IPS-18c (cell line): ENCODE measurements around the gene BCL6B.

ENCODE experiments used
- H3K4me3 ChIP-seq: 2 replicates; pipeline ENCODE4 v1.7.0; 2013; ENCODE audit warnings: low read depth, mild to moderate bottlenecking, low read length, moderate library complexity; ENCODE audit not compliant: insufficient read depth
- H3K9me3 ChIP-seq: one replicate; pipeline ENCODE4 v1.6.1; 2013; ENCODE audit warnings: mild to moderate bottlenecking, low read length, moderate library complexity; ENCODE audit not compliant: control insufficient read depth, insufficient read depth

The BCL6B gene

DNA sequence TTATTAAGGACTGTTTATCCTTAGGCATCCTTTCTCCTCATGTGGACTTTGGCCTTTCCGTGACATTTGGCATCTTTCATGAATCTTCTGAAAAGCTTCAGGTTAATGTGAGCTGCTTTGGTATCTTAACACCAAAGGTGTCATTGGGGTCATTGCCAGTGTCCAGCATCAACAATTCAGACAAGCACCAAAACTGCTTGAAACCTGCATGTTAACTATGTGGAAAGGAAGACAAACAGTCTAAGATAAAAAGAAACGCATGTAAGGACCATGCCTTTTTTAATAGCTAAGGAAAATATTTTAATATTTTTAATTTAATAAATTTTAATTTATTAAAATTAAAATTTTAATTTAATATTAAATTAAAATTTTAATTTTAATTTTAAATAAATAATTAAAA lies 19.1 kb upstream of the BCL6B start:
- no peak overlapping the region for H3K4me3 ChIP-seq
- peaks cover 2% of the 10 kb centered on the region for H3K9me3 ChIP-seq

GRCh38 chr17:7004398-7005253 lies 18.2 kb upstream of the BCL6B start:
- Histone ChIP-seq H3K4me3 (no peak overlapping the region), H3K9me3 (peaks cover 2% of the 10 kb centered on the region)

DNA sequence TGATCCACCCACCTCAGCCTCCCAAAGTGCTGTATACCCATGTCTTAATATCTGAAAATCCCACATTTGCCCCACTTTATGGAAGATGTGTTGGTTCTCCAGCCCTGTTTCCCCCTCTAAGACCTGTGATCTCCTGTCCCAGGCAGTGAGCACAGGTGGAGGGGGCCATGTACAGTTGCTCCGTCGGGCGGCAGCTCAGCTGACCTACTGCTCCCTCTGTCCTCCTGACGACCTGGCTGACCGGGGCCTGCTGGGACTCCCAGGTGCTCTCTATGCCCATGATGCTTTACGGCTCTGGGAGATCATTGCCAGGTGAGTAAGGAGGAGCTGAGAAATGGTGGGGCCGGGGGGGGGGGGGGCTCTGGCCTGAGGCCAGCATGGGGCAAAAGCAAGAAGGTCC lies 17.1 kb upstream of the BCL6B start:
- H3K9me3 ChIP-seq, result peaks cover 2% of the 10 kb centered on the region
- H3K4me3 ChIP-seq, result no peak overlapping the region

DNA sequence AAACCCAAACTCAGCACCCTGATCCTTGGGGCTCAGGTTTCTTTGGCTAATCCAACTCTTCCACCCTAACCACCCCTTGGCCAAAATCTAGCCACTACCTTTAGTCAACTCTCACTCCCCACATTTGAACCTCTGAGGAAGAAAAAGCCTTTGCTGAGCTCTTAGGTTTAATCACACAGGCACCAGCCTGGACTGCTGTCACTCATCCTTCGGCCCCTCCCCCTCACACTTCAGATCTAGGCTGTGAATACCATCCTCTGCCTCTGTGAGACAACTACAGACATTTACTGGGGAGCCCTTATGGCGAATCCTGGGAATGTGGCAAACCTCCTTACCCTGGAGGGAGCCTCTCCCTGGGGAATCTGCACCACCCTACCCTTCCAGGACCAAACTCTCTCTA lies 15.7 kb upstream of the BCL6B start:
- Histone ChIP-seq H3K4me3 (no peak overlapping the region), H3K9me3 (peaks cover 1% of the 10 kb centered on the region)

DNA sequence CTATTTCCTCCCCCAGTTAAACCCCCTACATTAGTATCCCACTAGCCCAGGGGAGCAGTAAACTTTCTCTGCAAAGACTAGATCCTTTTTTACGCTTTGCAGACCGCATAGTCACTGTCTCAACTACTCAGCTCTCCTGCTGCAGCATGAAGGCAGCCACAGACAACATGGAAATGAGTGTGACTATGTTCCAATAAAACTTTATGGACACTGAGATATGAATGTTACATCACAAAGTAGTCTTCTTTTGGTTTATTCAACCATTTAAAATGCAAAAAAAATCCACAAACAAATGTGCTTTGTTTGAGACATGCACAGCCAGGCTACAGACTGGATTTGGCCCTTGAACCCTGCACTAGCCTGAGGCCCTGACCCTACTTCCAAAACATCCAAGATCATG lies 12.3 kb upstream of the BCL6B start:
- no peaks in the 10 kb centered on the region for H3K9me3 ChIP-seq
- H3K4me3 ChIP-seq, result no peak overlapping the region

- H3K4me3 ChIP-seq, result peak overlapping the region; percentile 79
- no peaks in the 10 kb centered on the region for H3K9me3 ChIP-seq
Measured at GRCh38 chr17:7011415-7011814, 11.4 kb upstream of the BCL6B start.

DNA sequence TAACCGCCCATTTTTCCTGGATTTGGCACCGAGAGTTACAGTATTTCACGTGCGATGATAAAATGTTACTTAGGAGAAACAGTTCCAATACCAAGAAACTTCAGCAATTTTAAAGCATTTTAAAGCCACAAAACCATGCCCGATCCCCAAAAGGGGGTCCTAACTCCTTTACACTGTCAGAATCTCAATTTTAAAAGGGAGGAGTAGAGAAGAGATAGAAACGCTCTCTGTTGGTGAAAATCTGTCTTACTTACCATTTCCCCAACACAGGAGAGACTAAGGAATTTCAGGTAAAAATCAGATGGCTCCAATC lies 11.0 kb upstream of the BCL6B start:
- H3K9me3 ChIP-seq, result no peaks in the 10 kb centered on the region
- H3K4me3 ChIP-seq, result peak overlapping the region; percentile 79

DNA sequence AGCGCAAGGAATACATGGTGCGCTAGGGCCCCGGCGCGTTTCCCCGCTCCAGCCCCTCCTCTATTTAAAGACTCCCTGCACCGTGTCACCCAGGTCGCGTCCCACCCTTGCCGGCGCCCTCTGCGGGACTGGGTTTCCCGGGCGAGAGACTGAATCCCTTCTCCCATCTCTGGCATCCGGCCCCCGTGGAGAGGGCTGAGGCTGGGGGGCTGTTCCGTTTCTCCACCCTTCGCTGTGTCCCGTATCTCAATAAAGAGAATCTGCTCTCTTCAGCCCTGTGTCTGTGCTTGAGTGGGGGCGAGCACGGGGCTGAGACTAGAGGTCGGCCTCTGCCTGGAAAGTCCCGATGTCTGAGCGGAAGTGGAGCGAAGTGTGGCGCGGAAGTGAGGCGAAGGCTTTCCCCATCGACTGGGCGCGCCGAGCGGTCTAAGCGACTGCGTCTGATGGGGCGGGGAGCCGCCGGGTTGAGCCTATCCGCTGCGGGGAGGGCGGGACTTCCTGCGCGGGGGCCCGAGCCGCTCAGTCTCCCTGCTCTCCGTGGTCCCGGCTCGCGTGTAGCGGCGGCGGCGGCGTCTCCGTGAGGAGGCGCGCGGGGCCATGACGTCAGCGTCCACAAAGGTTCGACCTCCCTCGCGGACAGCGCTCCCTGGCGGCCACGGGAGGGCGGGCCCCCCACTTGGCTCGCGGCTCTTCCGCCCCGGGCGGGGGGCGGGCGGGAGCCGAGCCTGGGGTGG lies 8.4 kb upstream of the BCL6B start:
- Histone ChIP-seq H3K9me3 (no peaks in the 10 kb centered on the region), H3K4me3 (peak overlapping the region; percentile 79)

GRCh38 chr17:7014995-7015958 lies 7.6 kb upstream of the BCL6B start:
- H3K4me3 ChIP-seq, result peak overlapping the region; percentile 79
- H3K9me3 ChIP-seq, result no peaks in the 10 kb centered on the region

- H3K9me3 ChIP-seq, result no peaks in the 10 kb centered on the region
- no peak overlapping the region for H3K4me3 ChIP-seq
Measured at GRCh38 chr17:7016418-7016817, 6.4 kb upstream of the BCL6B start.

DNA sequence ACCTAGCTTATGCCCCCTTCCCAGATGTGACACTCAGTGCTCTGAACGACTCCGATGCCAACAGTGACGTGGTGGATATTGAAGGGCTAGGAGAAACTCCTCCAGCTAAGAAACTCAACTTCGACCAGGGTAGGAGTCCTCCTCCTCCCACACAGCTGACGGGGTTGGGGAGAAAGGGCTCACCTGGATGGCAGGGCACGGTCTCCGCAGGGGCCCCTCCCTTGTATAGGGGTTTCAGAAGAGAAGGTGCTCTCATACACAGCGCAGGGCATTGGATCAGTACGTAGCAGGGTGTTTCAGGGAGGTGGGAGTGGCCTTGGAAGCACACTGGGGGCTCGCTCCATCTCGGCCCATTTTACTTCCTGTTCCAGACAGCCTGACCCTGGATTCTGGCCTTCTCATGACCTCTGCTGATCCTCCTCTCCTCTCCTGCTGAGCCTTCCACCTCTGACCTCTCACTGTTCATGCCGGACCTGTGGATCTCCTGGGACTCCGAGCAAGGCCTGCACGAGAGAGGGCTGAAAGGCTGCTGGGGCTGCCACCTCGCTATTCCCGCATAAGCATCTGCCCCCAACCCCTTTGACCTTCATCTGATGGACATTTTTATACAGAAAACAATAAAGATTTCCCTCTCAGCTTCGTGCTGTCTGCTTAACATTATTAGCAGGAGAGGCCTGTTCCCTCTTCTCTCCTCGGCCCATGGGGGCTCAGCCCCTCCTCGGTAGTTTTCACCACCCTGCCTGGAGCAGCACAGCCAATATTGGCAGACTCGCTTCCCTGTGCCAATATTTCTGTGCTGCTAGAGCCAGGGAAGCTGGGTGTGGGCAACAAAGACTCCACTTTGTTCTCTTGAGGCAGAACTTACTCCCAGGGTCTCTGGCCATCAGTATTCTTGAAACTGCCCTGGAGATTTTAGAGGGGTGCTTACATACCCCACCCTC lies 5.7 kb upstream of the BCL6B start:
- Histone ChIP-seq H3K9me3 (no peaks in the 10 kb centered on the region), H3K4me3 (no peak overlapping the region)

- no peak overlapping the region for H3K4me3 ChIP-seq
- no peaks in the 10 kb centered on the region for H3K9me3 ChIP-seq
Measured at GRCh38 chr17:7017827-7018200, 5.0 kb upstream of the BCL6B start.

- Histone ChIP-seq H3K4me3 (no peak overlapping the region), H3K9me3 (no peaks in the 10 kb centered on the region)
Measured at GRCh38 chr17:7018331-7018964, 4.4 kb upstream of the BCL6B start.

- H3K4me3 ChIP-seq, result peak overlapping the region; percentile 50; the same call in 1 of the 2 replicates
- no peaks in the 10 kb centered on the region for H3K9me3 ChIP-seq
Measured at GRCh38 chr17:7019367-7019766, 3.5 kb upstream of the BCL6B start.

DNA sequence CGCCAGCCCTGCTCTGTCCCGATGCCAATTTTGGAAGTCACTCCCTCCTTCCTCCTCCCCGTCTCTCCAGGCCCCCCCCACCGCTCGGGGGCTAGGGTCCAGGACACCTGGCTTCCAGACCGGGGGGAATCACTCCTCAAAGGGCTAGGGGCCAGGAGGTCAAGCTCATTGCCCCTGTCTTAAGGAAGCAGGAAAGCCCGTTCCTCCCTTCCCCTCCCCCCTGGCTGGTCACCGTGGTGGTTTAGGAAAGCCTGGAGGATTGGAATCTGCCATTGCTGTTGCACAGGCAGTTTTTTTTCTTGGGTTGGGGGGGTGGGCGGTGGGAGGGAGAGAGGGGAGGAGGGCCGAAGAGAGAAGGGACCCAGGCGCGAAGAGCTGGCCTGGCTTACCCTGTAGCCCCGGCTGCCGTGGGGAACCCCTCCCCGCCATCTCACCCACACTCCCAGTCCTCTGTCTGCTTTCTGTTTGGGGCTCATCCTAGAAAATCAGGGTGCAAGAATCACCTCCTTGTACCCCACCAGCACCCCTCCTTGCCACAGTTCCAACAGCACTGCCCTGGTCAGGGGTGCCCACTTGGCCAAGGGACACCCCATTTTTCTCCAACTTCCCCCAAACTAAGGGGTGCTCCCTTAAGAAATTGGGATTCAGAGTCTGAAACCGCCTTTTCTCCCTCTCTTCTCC lies 2.9 kb upstream of the BCL6B start:
- Histone ChIP-seq H3K9me3 (no peaks in the 10 kb centered on the region), H3K4me3 (peak overlapping the region; percentile 50; the same call in 1 of the 2 replicates)
